Urinary bladder (tissue), 4 donors: ENCODE results near the gene PRSS57. TPM values are rescaled to one million over a fixed set of nuclear protein-coding genes. Genes with fewer than 3 reads are reported as not detected.

ENCODE experiments used
- DNase-seq: peaks from one replicate; pipeline ENCODE4 v3.0.0-alpha.2; 2015; ENCODE audit errors: extremely low spot score
- H3K27ac ChIP-seq: one replicate; pipeline ENCODE4 v1.5.1; 2013; ENCODE audit warnings: low read depth, mild to moderate bottlenecking, moderate library complexity
- H3K36me3 ChIP-seq: one replicate; pipeline ENCODE4 v1.6.1; 2013; ENCODE audit warnings: mild to moderate bottlenecking, moderate library complexity; ENCODE audit not compliant: insufficient read depth
- H3K4me1 ChIP-seq: one replicate; pipeline ENCODE4 v1.6.1; 2013; ENCODE audit warnings: mild to moderate bottlenecking, moderate library complexity; ENCODE audit not compliant: insufficient read depth
- H3K4me3 ChIP-seq: one replicate; pipeline ENCODE4 v1.5.1; 2013; ENCODE audit warnings: low read depth, low read length
- WGBS: extraction: QIAGEN DNeasy Blood & Tissue Kit; methylation state at CpG from one replicate; pipeline ENCODE4 v1.1.7; 2013; 5-methylcytosine and 5-hydroxymethylcytosine counted together
- polyA plus RNA-seq: library from polyadenylated mRNA; stranded (reverse); fragments of 200-250 nt; gene quantifications from one replicate; pipeline ENCODE4 v1.2.3, GENCODE V29; 2013
- total RNA-seq: library from RNA; depleted of rRNA; stranded (reverse); fragments of >200 nt; gene quantifications from one replicate; pipeline ENCODE4 v1.2.3, GENCODE V29; 2014
- donor health status: healthy with polysubstance abuse.
- donor health status: healthy.

The PRSS57 gene
- total and polyA plus RNA-seq, 2 donors = not detected

GRCh38 chr19:662962-663681 lies 32.1 kb downstream of the PRSS57 start, which contains the start of gene RNF126:
RNF126 (minus strand) TSS chr19:663214; CDS start chr19:663121, 93 bp downstream.
- DNase-seq = no peak
- peak within 1 kb of the TSS; percentile 83 for H3K27ac ChIP-seq
- H3K4me1 ChIP-seq = no peaks in the 10 kb centered on the region
- 2% methylated on average over 97 of the region's 97 CpGs for WGBS
- no peaks in the 10 kb centered on the region for H3K36me3 ChIP-seq
- peak within 1 kb of the TSS; percentile 97 for H3K4me3 ChIP-seq

- no peak for DNase-seq
- no peaks in the 10 kb centered on the region for H3K4me1 ChIP-seq
These were observed 32.9 kb downstream of the PRSS57 start for GRCh38 chr19:662207-662961.

GRCh38 chr19:661427-662196 lies 33.6 kb downstream of the PRSS57 start:
- no peaks in the 10 kb centered on the region for H3K4me1 ChIP-seq
- DNase-seq = no peak
- H3K36me3 ChIP-seq = no peaks in the 10 kb centered on the region
- WGBS = 20% methylated on average over 31 of the region's 31 CpGs
- H3K4me3 ChIP-seq = peak overlapping the region; percentile 97
- peak overlapping the region; percentile 83 for H3K27ac ChIP-seq

More at GRCh38 chr19:662207-662961, 32.9 kb downstream of the PRSS57 start:
- WGBS = under 1% methylated on average over 81 of the region's 81 CpGs
- Histone ChIP-seq H3K36me3 (no peaks in the 10 kb centered on the region), H3K4me3 (peak overlapping the region; percentile 97), H3K27ac (peak overlapping the region; percentile 83)

- Histone ChIP-seq H3K36me3 (no peaks in the 10 kb centered on the region), H3K4me3 (peak overlapping the region; percentile 97), H3K27ac (no peak overlapping the region), H3K4me1 (no peaks in the 10 kb centered on the region)
- 57% methylated on average over 20 of the region's 20 CpGs for WGBS
- no peak for DNase-seq
These were observed 34.3 kb downstream of the PRSS57 start for GRCh38 chr19:660793-661426.

- no peak for DNase-seq
- H3K4me1 ChIP-seq = no peaks in the 10 kb centered on the region
- H3K36me3 ChIP-seq = no peaks in the 10 kb centered on the region
- 79% methylated on average over 50 of the region's 50 CpGs for WGBS
- H3K27ac ChIP-seq = peak overlapping the region; percentile 14
- H3K4me3 ChIP-seq = no peak overlapping the region
These were observed 36.1 kb downstream of the PRSS57 start for GRCh38 chr19:658916-659839.

GRCh38 chr19:658059-658839 lies 37.0 kb downstream of the PRSS57 start:
- DNase-seq = no peak
- Histone ChIP-seq H3K27ac (no peak overlapping the region), H3K4me1 (no peaks in the 10 kb centered on the region), H3K36me3 (no peaks in the 10 kb centered on the region), H3K4me3 (no peak overlapping the region)
- WGBS = 79% methylated on average over 33 of the region's 33 CpGs

- no peaks in the 10 kb centered on the region for H3K4me1 ChIP-seq
- H3K36me3 ChIP-seq = no peaks in the 10 kb centered on the region
- 90% methylated on average over 19 of the region's 19 CpGs for WGBS
- no peak overlapping the region for H3K4me3 ChIP-seq
- DNase-seq = no peak
- H3K27ac ChIP-seq = no peak overlapping the region
These were observed 37.6 kb downstream of the PRSS57 start for GRCh38 chr19:657611-658010.

- DNase-seq = no peak
- Histone ChIP-seq H3K4me1 (no peaks in the 10 kb centered on the region), H3K27ac (no peak overlapping the region), H3K4me3 (no peak overlapping the region), H3K36me3 (no peaks in the 10 kb centered on the region)
- 85% methylated on average over 43 of the region's 43 CpGs for WGBS
These were observed 38.3 kb downstream of the PRSS57 start for GRCh38 chr19:656751-657559.

- WGBS = 79% methylated on average over 17 of the region's 17 CpGs
- no peaks in the 10 kb centered on the region for H3K4me1 ChIP-seq
- H3K27ac ChIP-seq = no peak overlapping the region
- DNase-seq = no peak
- H3K36me3 ChIP-seq = peaks cover 4% of the 10 kb centered on the region
- H3K4me3 ChIP-seq = no peak overlapping the region
These were observed 39.6 kb downstream of the PRSS57 start for GRCh38 chr19:655691-656090.

GRCh38 chr19:653425-653824 lies 41.8 kb downstream of the PRSS57 start:
- Histone ChIP-seq H3K27ac (no peak overlapping the region), H3K36me3 (peaks cover 7% of the 10 kb centered on the region), H3K4me1 (no peaks in the 10 kb centered on the region), H3K4me3 (no peak overlapping the region)
- WGBS = 90% methylated on average over 17 of the region's 17 CpGs
- no peak for DNase-seq
